Hair follicular keratinocyte (primary cell): ENCODE measurements around the gene LCA5L. TPM values are rescaled to one million over a fixed set of nuclear protein-coding genes. Genes with fewer than 3 reads are reported as not detected.

Source experiments
- total RNA-seq: library from RNA; depleted of rRNA; stranded (reverse); fragments of >200 nt; gene quantifications from 2 replicates; pipeline ENCODE4 v1.2.3, GENCODE V29; 2015

The LCA5L gene
- 0.19 and 0.47 TPM in 2 replicates for total RNA-seq

GRCh38 chr21:39445321-39446269 lies at the start of gene LCA5L:
Gene LCA5L (minus strand): TSS chr21:39445778. CDS start chr21:39428493, 17,285 bp downstream.

GRCh38 chr21:39451332-39452206 lies 6.0 kb upstream of the LCA5L start, which contains the start of gene SH3BGR:
Gene SH3BGR (plus strand): TSS chr21:39451970. CDS start chr21:39452097, 127 bp downstream.

Other genes with a start within 250 kb of the LCA5L start
- gene BRWD1, start 132.1 kb downstream of the LCA5L start, total RNA-seq: 18.1 and 24.9 TPM in 2 replicates
- 282 and 406 TPM in 2 replicates for gene HMGN1, start 96.7 kb downstream of the LCA5L start, total RNA-seq
- 0.46 and 0.70 TPM in 2 replicates for gene SH3BGR, start 6.2 kb upstream of the LCA5L start, total RNA-seq
- not detected in 2 replicates for gene B3GALT5, start 167.2 kb upstream of the LCA5L start, total RNA-seq